Measurements from ENCODE around the gene DENND4A.
A peak's percentile ranks its signal among the peaks of the same experiment; 100 is the strongest.

Gene DENND4A

GRCh38 chr15:65792138-65792987 lies at the start of gene DENND4A:
Gene DENND4A (minus strand): TSS chr15:65792293. CDS start chr15:65756450, 35,843 bp downstream.
- TF ChIP-seq CTCF (IDR thresholded peaks at IDR 0.05; ENCODE audit: borderline replicate concordance, control extremely low read depth, extremely low read depth, insufficient read depth, missing control alignments) = no peak
- in situ Hi-C loops (cut with MboI; ENCODE audit: low sequenced_read_pairs, unreplicated experiment) = no loop called here
- peak; percentile 92 for DNase-seq (ENCODE audit: low spot score)

- no peak for DNase-seq (ENCODE audit: low spot score)
- in situ Hi-C loops (cut with MboI; ENCODE audit: low sequenced_read_pairs, unreplicated experiment) = no loop called here
- no peak for TF ChIP-seq CTCF (IDR thresholded peaks at IDR 0.05; ENCODE audit: borderline replicate concordance, control extremely low read depth, extremely low read depth, insufficient read depth, missing control alignments)
Measured at GRCh38 chr15:65841121-65841930, 49.2 kb upstream of the DENND4A start.

DNA sequence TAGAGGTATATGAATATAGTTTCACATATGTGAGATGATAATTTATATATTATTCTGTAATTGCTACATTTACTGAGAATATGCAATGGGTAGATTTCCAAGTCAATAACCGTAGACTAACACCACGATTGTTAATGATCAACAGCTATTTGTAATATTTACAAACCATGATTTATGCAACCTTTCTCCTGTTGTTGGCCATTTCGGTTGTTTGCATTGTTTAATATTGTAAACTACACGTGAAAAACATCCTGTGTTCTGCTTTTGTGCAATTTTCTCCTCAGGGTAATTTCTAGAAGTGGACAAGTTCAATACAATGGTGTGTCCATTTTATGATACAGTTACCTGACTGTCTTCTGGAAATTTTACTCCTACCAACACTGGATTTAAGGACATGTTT lies 47.9 kb upstream of the DENND4A start:
- no peak for TF ChIP-seq CTCF (IDR thresholded peaks at IDR 0.05; ENCODE audit: borderline replicate concordance, control extremely low read depth, extremely low read depth, insufficient read depth, missing control alignments)
- no peak for DNase-seq (ENCODE audit: low spot score)
- in situ Hi-C loops (cut with MboI; ENCODE audit: low sequenced_read_pairs, unreplicated experiment) = loop anchor here (10.0 kb wide), 1 partner anchor 205 kb away; no protein-coding TSS in a partner anchor

DNA sequence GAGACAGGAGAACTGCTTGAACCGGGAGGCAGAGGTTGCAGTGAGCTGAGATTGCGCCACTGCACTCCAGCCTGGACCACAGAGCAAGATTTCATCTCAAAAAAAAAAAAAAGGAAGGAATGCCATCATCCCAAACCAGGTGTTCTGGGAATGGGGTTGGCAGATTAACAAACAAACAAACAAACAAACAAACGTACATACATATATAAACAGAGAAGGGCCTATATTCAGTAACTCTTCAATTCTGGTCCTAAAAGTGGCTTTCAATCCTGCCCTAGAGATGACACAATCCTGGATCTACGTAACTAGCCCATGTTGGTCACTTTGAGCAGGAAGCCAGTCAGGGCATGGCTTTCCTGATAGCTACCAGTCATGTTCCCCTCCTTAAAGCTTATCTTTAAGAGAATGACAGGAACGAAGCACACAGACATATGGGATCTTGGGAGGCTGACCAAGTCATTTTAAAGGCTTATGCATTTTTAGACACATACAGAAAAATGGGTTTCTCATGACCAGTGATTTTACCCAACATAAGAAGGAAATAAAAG lies 47.3 kb upstream of the DENND4A start:
- in situ Hi-C loops (cut with MboI; ENCODE audit: low sequenced_read_pairs, unreplicated experiment) = loop anchor here (10.0 kb wide), 1 partner anchor 205 kb away; no protein-coding TSS in a partner anchor
- no peak for TF ChIP-seq CTCF (IDR thresholded peaks at IDR 0.05; ENCODE audit: borderline replicate concordance, control extremely low read depth, extremely low read depth, insufficient read depth, missing control alignments)

DNA sequence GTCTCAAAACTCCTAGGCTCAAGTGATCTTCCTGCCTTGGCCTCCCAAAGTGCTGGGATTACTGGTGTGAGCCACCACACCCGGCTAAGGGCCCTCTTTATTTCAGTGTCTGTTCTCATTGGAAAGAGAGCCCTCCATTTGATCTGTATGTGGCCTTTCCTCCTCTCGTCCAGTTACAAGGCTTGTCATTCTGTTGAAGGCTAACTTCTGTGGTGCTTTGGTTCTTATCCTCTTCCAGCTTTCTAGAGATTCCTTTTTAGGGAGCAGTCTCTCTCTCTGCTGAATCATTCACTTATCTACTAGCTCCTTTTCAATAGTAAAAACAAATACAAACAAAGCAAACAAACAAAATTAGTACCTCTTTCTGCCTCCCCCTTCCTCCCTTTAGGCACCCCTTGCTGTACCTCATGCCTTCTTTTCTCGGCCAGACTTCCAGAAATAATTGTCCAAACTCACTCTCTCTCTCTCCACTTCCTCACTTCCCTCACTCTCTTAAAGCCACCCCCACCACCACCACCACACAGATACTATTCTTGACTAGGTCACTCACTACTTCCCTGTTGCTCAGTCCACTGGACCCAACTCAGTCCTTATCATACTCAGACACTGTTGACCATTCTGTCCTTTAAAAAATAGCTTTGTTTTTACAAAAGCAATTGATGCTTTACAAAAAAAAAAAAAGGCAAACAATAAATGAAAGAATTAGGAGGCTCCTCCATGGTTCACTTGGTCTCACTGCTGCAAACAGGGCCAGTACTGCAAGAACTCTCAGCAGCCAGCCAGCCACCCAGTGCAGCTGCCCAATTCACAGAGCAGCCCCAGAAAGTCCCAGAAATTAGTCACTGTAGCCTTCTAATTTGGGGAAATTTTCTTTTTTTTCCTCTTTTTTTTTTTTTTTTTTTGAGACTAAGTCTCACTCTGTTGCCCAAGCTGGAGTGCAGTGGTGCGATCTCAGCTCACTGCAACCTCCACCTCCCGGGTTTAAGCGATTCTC lies 45.5 kb upstream of the DENND4A start:
- in situ Hi-C loops (cut with MboI; ENCODE audit: low sequenced_read_pairs, unreplicated experiment) = loop anchor here (10.0 kb wide), 1 partner anchor 203 kb away; no protein-coding TSS in a partner anchor
- TF ChIP-seq CTCF (IDR thresholded peaks at IDR 0.05; ENCODE audit: borderline replicate concordance, control extremely low read depth, extremely low read depth, insufficient read depth, missing control alignments) = no peak
- DNase-seq (ENCODE audit: low spot score) = no peak

More for the DNA sequence above, 47.3 kb upstream of the DENND4A start:
- DNase-seq (ENCODE audit: low spot score) = no peak
